ENCODE measurements around the gene CTNNA2. TPM values are rescaled to one million over a fixed set of nuclear protein-coding genes. Genes with fewer than 3 reads are reported as not detected.

Gene CTNNA2
- polyA plus RNA-seq, 1 of the 3 experiments (the other 2 are of a cell fraction) = 0.30 TPM

DNA sequence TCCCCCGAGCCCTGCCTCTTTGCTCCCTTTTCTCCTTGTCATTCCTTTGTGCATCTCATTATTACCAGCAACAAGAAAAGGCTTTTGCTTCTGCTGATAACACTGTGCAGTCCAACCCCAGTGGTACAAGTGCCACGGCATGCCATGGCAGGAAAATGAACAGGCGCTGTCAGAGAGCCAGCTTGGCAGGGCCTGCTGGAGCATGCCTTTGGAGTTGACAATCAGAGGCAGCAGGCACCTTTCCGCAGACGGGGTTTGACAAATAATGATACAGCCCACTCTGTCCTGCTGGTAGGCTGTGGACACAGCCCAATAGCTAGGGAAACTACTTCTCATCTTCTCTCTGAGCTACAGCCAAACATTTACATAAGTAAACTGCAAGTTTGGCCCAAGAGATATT lies 1035.6 kb downstream of the CTNNA2 start:
- no peak for DNase-seq
- ChIA-PET POLR2A (no interaction called here), CTCF (interaction anchor here (1.5 kb wide), 1 partner anchor 12 kb away, joined by 3 read pairs; no protein-coding TSS in a partner anchor)
- 36% methylated on average over 5 of the region's 5 CpGs for WGBS (ENCODE audit: low lambda C conversion rate)
- Histone ChIP-seq H3K4me3 (ENCODE audit: low read depth in 2 of 2, low read length in 1 of 2) (no peak overlapping the region), H2AFZ (ENCODE audit: low read depth) (no peak overlapping the region), H3K36me3 (replicated peaks in 1 of 2; ENCODE audit: control insufficient read depth in 1 of 2, insufficient read depth in 2 of 2, low read length in 1 of 2) (no peaks in the 10 kb centered on the region), H3K27ac (ENCODE audit: low read depth in 2 of 2, low read length in 1 of 2) (no peak overlapping the region), H3K9me2 (no peaks in the 10 kb centered on the region), H3K9me3 (no peaks in the 10 kb centered on the region), H3K4me2 (no peak overlapping the region), H3K27me3 (ENCODE audit: insufficient read depth) (no peaks in the 10 kb centered on the region), H3K79me2 (ENCODE audit: insufficient read depth) (no peaks in the 10 kb centered on the region), H3F3A (replicated peaks; ENCODE audit: insufficient read depth) (no peaks in the 10 kb centered on the region), H3K4me1 (ENCODE audit: control insufficient read depth in 1 of 2, insufficient read depth in 2 of 2, low read depth in 1 of 2, low read length in 1 of 2) (no peaks in the 10 kb centered on the region), H3K9ac (no peak overlapping the region), H4K20me1 (ENCODE audit: insufficient read depth) (no peaks in the 10 kb centered on the region)
- TF ChIP-seq FOXJ3 (CRISPR knock-in tag; IDR thresholded peaks at IDR 0.05) = no peak
- TF ChIP-seq MEF2A (IDR thresholded peaks at IDR 0.05; ENCODE audit: borderline replicate concordance, low read depth) = no peak
- TF ChIP-seq TEAD4 (IDR thresholded peaks at IDR 0.05; ENCODE audit: borderline replicate concordance, insufficient read depth) = no peak
- TF ChIP-seq, protein P1, sequence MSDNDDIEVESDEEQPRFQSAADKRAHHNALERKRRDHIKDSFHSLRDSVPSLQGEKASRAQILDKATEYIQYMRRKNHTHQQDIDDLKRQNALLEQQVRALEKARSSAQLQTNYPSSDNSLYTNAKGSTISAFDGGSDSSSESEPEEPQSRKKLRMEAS (IDR thresholded peaks at IDR 0.05; ENCODE audit: low read depth) = no peak
- no peak for TF ChIP-seq RXRA (IDR thresholded peaks at IDR 0.05; ENCODE audit: borderline replicate concordance, low read depth)
- no peak for TF ChIP-seq FOSL2 (IDR thresholded peaks at IDR 0.05; ENCODE audit: borderline replicate concordance, low read depth)
- TF ChIP-seq EP300 (IDR thresholded peaks at IDR 0.05; ENCODE audit: borderline replicate concordance in 1 of 2, low read depth in 1 of 2, low read length in 1 of 2) = no peak
- no peak for TF ChIP-seq RAD21 (IDR thresholded peaks at IDR 0.05; ENCODE audit: low read length)
- TF ChIP-seq, protein P2, sequence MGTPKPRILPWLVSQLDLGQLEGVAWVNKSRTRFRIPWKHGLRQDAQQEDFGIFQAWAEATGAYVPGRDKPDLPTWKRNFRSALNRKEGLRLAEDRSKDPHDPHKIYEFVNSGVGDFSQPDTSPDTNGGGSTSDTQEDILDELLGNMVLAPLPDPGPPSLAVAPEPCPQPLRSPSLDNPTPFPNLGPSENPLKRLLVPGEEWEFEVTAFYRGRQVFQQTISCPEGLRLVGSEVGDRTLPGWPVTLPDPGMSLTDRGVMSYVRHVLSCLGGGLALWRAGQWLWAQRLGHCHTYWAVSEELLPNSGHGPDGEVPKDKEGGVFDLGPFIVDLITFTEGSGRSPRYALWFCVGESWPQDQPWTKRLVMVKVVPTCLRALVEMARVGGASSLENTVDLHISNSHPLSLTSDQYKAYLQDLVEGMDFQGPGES (IDR thresholded peaks at IDR 0.05; ENCODE audit: low read depth, low read length) = no peak
- no peak for TF ChIP-seq TCF12 (IDR thresholded peaks at IDR 0.05)
- TF ChIP-seq MXI1 (IDR thresholded peaks at IDR 0.05; ENCODE audit: low read depth, low read length) = no peak
- TF ChIP-seq TAF1 (IDR thresholded peaks at IDR 0.05; ENCODE audit: borderline replicate concordance, low read depth, low read length) = no peak
- TF ChIP-seq GABPA (IDR thresholded peaks at IDR 0.05; ENCODE audit: low read depth) = no peak
- TF ChIP-seq FOXM1 (IDR thresholded peaks at IDR 0.05; ENCODE audit: low read depth) = no peak
- TF ChIP-seq, protein P3, sequence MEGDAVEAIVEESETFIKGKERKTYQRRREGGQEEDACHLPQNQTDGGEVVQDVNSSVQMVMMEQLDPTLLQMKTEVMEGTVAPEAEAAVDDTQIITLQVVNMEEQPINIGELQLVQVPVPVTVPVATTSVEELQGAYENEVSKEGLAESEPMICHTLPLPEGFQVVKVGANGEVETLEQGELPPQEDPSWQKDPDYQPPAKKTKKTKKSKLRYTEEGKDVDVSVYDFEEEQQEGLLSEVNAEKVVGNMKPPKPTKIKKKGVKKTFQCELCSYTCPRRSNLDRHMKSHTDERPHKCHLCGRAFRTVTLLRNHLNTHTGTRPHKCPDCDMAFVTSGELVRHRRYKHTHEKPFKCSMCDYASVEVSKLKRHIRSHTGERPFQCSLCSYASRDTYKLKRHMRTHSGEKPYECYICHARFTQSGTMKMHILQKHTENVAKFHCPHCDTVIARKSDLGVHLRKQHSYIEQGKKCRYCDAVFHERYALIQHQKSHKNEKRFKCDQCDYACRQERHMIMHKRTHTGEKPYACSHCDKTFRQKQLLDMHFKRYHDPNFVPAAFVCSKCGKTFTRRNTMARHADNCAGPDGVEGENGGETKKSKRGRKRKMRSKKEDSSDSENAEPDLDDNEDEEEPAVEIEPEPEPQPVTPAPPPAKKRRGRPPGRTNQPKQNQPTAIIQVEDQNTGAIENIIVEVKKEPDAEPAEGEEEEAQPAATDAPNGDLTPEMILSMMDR (IDR thresholded peaks at IDR 0.05) = no peak
- TF ChIP-seq SMC3 (IDR thresholded peaks at IDR 0.05; ENCODE audit: low read depth, low read length) = no peak
- TF ChIP-seq, protein P4, sequence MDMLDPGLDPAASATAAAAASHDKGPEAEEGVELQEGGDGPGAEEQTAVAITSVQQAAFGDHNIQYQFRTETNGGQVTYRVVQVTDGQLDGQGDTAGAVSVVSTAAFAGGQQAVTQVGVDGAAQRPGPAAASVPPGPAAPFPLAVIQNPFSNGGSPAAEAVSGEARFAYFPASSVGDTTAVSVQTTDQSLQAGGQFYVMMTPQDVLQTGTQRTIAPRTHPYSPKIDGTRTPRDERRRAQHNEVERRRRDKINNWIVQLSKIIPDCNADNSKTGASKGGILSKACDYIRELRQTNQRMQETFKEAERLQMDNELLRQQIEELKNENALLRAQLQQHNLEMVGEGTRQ (IDR thresholded peaks at IDR 0.05; ENCODE audit: borderline replicate concordance, low read depth, low read length) = no peak
- TF ChIP-seq YY1 (IDR thresholded peaks at IDR 0.05; ENCODE audit: low read depth) = no peak

Data from SK-N-SH (cell line).